ENCODE results near the gene CERS6.

DNA sequence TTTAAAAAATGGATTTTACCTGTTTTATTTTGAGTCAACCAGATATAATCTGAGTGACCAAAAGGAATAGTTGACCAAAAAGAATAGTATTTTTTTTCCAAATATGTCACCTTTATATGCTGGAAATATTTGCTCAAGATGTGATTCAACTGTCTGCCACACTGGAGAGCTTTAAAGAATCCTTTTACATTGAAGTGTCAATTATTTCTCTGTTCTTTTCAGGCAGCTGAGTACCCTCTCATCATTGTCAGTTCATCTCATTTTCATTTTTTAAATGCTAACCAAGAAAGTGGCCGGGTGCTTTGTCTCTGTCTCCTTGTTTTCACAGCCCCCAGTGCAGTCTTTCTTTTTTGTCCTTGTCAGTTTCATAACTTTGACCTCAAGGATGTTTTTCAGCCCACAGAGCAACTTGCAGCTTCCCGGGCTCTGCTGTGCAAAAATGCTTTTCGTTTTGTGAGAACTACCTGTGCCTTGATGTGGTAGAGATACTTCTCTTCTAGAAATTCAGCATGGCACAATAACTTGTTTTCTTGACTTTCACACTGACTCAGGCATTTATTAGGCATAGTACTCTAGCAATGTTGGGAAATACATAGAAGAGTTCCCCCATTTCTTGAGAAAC lies 23.4 kb upstream of the CERS6 start:
- TF ChIP-seq POLR2A (IDR thresholded peaks at IDR 0.05) (no peak), CTCF (IDR thresholded peaks at IDR 0.05) (no peak)
